ENCODE measurements around the gene CHST10.

The CHST10 gene

DNA sequence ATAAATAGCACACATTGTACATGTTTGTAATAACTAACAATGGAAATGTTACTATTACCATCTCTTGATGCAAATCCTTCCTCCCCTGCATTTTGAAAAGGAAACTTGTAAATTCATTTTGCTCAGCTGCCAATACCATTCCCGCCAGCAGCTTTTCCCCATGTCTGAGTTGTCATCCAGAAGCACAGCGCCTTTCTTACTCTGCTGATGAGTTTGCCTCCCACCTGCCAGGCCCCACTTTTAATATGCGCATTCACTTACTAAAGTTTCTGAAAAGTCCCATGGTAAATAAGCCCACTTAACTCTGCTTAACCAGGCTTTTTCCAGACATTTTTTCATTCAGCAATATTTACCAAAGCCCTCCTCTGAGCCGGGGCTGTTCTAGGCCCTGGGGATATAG is 3.9 kb downstream of the CHST10 start:
- no peak for DNase-seq

DNA sequence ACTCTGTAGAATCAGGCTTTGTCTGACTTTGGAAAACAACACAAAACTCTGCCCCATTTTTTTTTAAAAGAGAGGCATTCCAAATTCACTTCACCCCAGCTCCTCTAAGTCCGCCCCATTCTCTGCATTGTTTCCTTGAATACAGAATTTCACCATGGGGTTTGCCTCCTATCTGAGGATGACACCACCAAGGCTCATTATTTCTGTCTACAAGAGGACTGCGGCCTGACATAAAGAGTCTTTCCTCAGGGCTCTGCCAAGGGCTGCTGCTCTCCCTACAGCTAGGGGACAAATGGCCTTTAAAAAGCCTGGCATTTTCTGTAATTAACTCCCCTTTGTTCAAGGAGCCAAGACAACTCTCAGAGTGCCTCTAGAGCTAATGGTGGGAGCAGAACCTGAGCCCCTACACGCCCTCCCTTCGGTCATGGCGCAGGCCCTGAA is 4.6 kb downstream of the CHST10 start:
- DNase-seq = no peak

DNA sequence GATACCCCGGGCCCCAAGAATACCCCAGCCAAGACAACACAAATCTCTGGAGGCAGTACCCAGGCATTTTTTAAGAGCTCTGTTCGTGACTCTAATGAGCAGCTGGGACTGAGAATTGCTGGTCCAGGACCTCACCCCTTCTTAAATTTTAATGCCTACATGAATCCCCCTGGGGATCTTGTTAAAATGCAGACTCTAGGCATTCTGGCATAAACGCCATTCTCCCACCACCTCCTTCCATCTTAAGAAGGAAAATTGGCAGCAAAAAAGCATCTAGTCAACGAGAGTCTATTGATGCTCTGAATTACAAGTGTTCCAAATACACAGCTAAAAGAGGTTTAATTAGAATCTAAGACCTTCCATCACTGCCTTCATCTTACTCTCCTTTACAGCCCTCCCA is 5.0 kb downstream of the CHST10 start:
- no peak for DNase-seq

DNA sequence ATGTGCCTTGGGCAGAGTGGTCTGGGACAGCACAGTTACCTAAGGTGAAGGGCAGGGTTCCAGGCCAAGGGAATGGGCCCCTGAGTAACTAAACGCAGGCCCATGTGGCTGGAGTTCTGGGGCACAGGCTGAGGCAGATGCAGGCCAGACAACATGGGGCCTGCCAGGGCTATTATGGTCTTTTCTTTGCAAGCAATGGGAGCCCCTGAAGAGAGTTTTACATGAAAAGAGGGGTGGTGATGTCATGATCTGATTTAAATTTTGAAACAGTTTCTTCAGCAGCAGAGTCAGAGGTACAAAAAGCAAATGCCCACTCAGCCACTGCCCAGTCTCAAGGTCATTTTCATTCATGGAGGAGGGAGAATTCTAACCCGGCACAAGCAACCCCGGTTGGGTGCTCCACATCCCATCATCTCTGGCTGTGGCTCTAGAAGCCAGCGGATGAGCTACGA is 5.6 kb downstream of the CHST10 start:
- DNase-seq = no peak

DNA sequence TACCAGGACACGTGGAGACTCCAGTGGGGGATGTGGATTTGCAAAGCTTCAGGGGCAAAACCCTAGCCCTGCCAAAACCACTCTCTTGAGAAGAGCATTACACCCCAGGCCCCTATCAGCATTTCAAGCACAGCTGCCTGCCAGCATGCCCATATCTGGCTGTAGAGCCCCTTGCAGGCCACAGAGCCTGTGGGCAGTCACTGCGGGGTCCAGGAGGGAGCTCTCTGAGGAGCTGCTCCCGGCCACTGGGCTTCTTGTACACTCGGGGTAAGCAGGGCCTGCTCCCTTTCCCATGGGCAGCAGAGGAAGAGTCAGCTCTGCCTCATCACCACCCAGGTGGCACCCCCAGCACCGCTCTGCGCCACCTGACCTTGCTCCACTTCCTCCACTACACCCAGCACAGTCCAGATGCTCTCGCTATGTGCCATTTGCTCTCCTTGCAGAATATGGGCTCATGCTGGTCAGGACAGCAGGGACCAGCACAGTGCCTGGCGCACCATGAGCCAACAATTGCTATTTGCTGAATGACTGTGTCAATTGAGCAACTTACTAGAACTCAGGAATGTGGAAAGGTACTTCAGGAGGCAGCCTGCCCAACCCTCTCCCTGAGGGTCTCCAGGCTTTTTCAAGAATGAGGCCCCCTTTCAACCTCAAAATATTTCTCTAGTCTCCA is 7.4 kb downstream of the CHST10 start:
- no peak for DNase-seq

DNA sequence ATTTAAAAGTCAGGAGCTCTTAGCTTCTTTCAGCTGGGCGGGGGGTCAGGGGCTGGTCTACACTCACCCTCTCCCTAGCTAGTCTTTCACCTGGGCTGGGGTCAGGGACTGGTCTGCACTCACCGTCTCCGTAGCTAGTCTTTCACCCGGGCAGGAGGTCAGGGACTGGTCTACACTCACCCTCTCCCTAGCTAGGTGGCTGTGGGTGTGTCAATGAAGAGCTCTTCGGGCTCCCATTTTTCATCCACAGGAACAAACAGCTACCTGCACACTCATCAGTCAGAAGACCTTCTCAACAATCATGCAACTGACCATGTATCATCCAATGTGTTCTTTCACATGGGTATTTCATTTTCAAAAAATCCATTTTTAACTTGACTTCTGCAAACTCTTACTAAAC is 8.0 kb downstream of the CHST10 start:
- DNase-seq = no peak

DNA sequence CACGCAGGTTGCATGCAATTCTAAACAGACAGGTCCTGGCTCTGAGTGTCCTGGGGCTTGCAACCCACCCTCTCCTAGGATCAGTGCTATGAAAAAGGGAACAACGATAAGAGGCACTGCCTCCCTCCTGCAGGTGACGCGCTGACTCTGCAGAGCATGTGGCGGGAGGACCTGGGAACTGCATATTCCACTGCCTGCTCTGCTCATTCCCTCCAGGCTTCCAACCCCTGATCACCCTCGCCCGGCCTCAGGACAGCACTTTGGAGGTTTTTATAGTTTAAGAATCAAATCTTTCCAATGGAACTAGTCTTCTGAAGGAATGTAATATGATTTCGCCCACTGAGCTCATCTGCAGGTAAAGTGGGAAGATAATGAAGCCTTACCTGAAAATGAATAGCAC is 8.5 kb downstream of the CHST10 start:
- no peak for DNase-seq

DNA sequence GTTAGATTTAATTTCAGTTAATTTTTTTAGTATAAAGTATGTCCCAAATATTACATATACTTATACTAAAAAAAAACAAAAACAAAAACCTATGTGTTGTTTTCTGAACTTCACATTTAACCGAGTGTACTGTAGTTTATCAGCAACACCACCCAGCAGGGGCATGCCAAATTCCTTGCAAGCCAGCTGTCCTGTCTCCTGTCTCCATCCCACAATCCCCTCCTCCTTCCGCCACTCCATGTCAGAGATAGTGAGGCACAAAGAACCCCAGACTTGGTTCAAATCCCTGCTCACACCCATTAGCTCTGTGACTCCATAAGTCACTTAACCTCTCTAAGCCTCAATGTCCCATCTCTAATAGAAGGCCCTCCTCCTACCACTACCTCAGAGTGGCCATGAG is 9.4 kb downstream of the CHST10 start:
- DNase-seq = no peak

DNA sequence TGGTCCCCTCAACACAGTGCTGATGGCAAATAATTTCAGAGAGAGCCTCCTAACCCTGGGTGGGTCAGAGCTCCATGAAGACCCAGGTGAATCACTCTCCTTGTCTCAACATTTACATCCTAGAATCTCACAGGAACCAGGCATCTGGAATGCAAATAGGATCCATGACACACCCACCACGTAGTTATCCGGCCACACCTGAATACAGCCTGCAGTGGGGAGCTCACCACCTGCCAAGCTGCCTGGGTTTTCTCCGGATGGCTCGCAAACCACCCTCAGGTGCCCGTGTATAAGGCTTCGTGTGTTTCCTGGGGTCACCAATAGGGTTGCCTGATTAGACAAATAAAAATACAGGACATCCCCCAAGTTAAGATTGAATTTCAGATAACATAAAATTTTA is 9.9 kb downstream of the CHST10 start:
- no peak for DNase-seq

DNA sequence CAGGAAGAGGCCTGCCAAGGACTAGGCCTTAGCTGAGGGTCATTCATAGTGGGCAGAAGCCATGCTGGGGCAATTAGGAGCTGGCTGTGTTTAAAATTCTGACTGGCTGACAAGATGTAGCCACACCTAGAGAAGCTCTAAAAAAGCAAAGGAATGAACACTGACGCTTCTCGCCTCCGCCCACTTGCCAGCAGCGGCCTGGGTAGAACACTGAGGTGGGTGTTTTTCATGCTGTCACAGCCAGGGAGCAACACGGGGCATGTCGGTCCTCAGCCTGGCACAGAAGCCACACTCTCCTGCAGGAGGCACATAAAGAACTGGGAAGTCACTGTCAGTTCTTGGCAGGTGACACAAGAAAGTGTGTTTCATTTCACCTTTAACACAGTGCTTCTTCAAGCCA is 10.4 kb downstream of the CHST10 start:
- DNase-seq = no peak

DNA sequence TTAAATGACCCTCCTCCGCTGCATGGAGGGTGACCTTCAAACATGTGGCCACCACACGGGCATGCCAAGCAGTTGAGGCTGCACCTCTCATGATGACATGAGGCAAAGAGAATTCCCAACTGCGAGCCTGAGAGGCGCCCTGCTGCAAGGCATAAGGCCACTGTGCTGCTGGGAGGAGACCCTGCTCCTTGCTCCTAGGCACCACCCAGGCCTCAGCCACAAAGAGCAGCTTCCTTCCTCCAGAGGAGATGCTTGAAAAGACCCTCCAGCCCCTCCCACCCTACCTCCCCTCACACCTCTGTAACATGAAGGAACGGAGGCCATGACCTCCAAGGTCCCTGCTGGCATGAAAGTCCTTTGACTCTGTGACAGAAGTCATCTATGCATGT is 11.4 kb downstream of the CHST10 start:
- DNase-seq = no peak

DNA sequence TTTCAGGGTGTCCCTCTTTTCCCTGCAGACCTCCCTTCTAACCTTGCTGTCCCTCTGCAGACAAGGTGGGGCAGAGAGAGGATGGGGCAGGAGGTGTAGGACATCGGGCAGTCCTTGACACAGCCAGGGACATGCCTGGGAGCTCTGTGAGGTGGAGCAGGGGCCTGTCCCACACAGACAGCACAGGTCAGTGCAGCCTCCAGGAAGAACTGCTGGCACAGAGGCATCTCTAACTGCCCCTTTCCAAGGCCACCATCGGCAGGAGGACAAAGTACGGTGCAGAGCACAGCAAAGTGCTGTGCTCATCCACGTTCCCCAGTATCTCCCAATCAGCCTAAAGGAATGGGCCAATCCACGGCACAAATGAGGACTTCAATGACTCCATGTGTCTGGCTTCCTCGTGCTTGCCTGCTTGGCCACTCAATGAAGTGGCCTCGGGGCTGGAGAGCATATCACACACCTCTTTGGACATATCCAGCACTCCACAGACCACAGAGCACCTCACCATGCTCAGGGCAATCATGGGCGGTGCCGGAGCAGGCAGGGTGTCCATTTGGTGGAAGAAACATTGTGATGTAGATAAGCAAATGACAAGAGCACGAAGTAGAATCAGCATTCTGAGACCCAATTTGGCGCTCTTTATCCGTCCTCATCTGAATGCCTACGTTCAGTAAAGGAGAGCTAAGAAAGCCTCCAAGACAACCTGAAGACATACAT is 11.9 kb downstream of the CHST10 start:
- no peak for DNase-seq

DNA sequence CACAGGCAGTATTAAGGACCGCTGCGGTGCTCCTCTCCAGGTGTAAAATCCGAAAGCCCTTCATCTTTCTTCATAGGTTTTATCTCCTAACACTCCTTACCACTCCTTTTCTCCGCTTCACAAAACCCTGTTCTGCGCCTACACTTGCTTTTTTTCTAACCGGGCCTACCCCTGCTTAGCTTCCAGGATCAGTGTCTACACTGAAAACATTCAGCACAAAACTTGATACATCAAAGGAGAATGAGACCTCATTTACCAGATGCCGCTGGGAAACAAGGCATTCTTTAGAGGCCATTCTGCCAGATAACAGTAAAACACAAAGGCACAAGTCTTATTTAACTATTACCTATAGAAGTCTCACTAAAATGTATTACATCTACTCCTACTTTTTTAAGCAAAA is 13.1 kb downstream of the CHST10 start:
- DNase-seq = no peak

DNA sequence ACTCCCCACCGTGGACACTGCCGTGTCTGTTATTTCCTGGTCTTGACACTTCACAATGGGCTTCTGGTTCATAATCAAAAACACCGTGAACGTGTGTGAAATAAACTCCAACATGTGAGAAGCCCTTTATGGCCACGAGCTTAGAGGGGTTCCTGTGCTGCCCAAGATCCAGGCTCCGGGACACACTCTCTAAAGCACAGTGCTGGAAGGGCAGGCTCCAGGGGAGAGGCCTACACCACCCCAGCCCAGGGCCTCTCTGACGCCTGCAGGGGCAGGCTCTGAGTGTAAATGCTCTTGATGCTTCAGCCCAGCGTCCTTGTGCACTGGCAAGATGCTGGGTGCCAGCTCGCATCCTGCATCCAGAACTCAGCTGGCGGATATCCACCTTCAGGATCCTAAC is 13.7 kb downstream of the CHST10 start:
- no peak for DNase-seq

DNA sequence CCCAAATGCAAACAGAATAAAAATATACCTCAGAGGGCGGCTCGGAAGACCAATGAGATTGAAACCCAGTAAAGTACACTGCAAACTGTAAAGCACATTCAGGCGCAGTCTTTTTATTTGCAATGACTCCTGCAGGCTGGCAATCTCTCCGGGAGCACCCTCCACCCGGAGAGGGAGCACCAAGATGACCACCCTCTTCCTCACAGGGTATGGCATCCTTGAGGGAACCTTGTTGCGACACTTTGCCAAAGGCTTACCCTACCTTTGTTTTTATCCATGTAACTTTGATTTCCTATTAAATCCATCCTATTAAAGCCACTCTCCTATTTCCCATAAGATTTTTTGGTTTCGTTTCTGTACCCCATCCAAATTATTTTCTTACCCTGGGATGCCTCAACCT is 16.2 kb downstream of the CHST10 start:
- no peak for DNase-seq

DNA sequence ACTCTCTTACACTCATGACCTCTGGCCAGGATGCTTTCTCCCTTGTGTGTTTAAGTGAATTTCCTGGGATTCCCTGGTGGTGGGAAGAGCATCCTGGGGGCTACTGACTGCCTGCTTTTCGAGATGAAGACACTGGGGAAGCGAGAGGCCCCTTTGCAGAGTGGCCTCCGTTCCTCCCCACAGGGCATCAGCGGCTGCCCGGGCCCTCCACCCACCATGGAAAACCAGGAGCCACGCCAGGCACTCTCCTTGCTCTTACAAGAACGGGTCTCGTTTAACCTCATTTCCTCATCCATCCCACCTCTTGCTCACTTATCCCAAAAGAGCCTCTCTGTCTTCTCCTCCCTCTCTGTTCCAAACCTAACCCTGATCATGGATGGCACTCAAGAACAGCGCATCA is 17.8 kb downstream of the CHST10 start:
- no peak for DNase-seq

DNA sequence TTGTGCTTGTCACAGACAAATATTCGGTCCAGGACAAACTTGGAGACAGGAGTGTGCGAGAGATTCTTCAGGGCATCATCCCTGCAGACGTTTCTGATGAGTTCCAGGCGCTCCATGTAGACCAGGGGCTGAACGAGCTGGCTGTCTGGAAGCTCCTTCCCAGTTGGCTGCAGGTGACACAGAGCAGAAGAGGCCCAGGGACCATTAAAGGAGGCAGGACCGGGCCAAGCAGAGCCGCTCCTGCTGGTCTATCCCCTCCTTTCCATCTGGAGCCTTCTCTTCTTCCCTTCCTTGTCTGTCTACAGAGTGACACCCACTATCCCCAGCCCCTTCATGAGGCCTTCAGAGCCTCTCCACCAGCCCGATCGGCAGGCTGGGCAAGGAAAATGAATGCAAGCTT is 19.5 kb downstream of the CHST10 start:
- no peak for DNase-seq

DNA sequence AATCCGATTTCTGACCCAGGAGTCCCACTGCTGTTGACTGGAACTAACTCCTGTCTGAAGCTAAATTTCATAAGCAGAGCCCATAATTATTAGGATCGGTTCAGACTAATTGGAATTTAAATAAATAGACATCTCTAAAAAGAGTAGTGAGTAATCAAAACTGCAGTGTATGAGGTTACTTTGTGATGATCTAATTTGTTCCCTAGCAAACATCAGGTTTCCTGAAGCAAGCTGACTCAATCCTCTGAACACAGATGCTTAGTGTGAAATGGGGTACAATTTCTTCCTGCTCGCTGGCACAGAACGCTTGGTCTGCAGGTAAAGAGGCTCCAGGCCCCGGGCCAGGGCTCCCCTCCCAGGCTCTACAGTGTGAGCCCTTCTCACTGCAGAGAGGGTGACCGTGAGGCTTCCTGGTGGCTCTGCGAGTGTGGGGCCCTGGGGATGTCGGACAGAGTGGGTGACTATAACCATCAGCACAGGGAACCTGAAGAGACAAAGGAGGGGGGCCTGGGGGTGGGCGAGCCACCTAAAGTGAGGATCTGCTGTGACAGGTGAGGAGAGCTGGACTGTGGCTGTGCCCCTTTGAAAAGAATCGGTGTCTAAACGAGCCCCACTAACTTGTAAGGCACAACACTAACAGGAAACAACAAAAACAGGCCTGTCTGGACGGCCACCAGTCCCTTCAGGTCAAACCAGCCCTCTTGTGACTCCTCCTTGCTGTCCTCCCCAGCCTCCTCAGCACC is 20.2 kb downstream of the CHST10 start:
- DNase-seq = no peak

DNA sequence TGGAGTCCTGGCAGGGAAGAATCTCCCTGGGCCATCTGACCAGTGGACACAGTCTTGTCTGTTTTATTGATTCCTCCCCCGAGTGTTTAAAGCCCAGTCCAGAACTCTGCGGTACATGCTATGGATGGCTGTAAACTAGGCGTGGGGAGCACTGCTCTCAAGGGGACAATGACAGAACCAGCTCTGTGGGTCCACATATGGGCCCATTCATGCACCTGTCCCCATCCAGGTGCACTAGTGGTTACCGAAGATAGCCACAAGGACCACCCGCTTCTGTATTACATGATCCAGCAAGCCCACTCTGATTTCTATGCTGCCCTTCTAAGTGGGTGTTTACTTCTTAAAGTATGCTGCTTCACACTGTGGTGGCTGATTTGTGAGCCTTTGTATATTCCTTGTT is 21.0 kb downstream of the CHST10 start:
- DNase-seq = no peak

DNA sequence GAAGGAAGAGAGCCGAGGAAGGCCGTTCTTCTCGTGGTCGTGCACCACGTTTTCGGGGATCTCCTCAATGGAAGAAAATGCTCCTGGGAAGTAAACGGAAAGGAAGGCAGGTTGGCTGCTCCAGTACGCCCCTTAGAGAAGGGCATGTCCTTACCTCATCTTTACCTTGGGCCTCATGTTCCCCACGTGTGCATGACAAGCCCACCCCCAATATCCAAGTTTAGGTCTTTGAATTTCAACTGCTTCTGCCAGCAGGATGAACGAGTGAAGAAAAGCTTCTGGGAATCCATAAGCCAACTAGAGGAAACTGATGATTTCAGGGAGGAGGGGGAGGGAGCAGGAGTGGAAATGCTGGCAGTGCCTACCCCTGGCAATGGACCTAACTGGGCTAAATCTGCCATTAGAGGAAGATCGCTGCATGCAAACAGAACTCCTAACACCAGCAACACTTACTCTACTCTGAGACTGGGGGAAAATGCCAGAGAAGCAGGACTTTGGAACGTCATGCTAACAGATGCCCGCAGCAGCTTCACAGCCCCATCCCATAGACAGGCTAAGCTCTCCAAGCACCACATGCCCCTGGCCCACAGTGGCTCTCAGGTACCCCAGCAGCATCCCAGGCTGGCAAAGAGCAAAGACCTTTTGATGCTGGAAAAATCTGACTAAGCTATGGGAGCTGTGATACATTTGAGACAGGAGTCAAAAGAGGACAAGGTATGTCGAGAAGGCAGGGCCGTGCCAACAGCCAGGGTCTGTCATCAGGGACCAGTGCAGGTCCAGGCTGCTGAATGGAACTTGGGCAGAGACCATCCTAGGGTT is 21.7 kb downstream of the CHST10 start:
- DNase-seq = no peak

DNA sequence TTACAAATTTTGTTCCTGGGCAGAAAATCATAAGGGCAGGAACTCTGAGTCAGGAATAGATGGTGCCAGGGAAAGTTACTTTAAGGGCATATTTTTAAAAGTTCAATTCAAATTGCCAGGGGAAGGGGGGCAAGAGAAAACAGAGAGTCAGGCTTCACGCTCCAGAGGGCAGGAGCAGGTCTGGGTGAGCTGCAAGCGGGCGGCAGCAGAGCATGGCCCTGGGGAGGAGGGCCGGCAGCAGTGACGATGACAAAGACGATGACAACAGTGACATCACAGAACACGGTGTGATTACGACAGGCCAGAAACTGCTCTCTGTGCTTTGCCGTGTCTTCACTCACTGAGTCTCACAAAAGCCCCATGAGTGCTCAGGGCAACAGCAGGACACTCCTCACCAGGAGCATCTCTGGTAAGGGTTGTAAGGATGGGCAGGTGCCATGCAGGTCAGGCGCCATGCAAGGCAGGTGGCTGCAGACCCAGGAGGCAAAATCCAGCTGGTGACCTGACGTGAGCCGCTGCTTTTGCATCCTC is 23.3 kb downstream of the CHST10 start:
- DNase-seq = no peak

DNA sequence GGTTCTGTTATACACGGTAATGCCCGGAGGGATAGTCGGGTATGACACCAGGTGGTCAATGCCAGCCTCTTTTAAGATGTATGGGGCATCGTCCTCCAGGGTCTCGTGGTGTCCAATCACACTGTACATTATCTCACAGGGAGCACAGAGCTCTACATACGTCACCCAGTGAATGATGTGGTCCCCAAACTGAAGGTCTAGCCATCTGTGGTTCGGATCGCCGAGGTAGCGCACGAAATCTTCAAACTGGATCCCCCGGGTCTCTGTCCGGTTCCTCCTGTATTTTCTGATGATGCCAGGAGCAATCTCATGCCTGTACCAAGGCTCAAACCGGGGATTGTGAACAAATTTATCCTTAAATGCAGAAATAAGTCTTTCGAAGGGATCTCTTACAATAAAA is 24.1 kb downstream of the CHST10 start:
- no peak for DNase-seq

DNA sequence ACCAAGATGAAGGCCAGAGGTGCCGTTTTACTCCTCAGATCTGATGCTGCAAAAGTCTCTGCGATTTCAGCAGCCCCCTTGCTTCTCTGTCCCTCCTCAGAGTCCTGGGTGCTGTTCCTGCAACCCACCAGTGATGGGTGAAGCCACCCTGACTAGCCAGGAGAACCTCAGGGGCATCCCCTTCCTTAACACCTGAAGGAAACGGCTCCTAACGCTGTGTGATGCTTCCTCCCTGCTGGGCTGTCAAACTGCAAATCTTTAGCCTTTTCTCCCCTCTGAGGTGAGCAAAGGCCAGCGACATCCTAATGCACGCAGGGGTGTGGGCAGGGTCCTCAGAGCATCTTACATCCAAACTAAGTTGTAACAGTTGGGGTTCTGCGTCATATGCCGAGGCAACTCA is 24.8 kb downstream of the CHST10 start:
- DNase-seq = no peak

Data from activated CD4-positive, CD25-positive, alpha-beta regulatory T cell treated with anti-CD3 and anti-CD28 coated beads, Interleukin-2, amount 50 U/mL, for 72 hours (primary cell).